Neural crest cell (in vitro differentiated cells): ENCODE measurements around the gene FOXP1. TPM values are rescaled to one million over a fixed set of nuclear protein-coding genes. Genes with fewer than 3 reads are reported as not detected.

Experiments used
- DNase-seq: peaks from one replicate; pipeline ENCODE4 v3.0.0; 2021; ENCODE audit warnings: low read depth, mixed read lengths, low spot score
- H3K27ac Mint-ChIP-seq: one replicate; pipeline ENCODE4 v1.8.0; 2021; ENCODE audit warnings: mild to moderate bottlenecking, mixed read lengths; ENCODE audit not compliant: unreplicated experiment
- H3K27me3 Mint-ChIP-seq: 2 replicates; pipeline ENCODE4 v1.8.0; 2021; ENCODE audit warnings: low read depth, mild to moderate bottlenecking, mixed read lengths
- H3K36me3 Mint-ChIP-seq: 2 replicates; pipeline ENCODE4 v1.8.0; 2021; ENCODE audit warnings: low read depth, mild to moderate bottlenecking, mixed read lengths
- H3K4me1 Mint-ChIP-seq: 2 replicates; pipeline ENCODE4 v1.8.0; 2021; ENCODE audit warnings: mixed read lengths
- H3K4me3 Mint-ChIP-seq: one replicate; pipeline ENCODE4 v1.8.0; 2021; ENCODE audit warnings: mild to moderate bottlenecking, mixed read lengths
- H3K9me3 Mint-ChIP-seq: 2 replicates; pipeline ENCODE4 v1.8.0; 2021; ENCODE audit warnings: mixed read lengths
- total RNA-seq: library from RNA; stranded (reverse); gene quantifications from 2 replicates; pipeline ENCODE4 v1.2.1, GENCODE V29; 2021
- TF ChIP-seq, protein P1 (sequence below): fragments of 200-600 bp; sonication (generic); conservative IDR thresholded peaks from 2 replicates; pipeline ENCODE4 v1.5.0; 2021; ENCODE audit warnings: antibody characterized with exemption, mild to moderate bottlenecking

Gene FOXP1
- total RNA-seq, 1 donor from 2014 or later = 22.8 TPM

- Mint-ChIP-seq H3K27ac (no peak overlapping the region), H3K36me3 (peaks cover 4% of the 10 kb centered on the region), H3K9me3 (no peaks in the 10 kb centered on the region), H3K27me3 (no peaks in the 10 kb centered on the region), H3K4me1 (no peaks in the 10 kb centered on the region), H3K4me3 (no peak overlapping the region)
- DNase-seq = no peak
- TF ChIP-seq, protein P1, sequence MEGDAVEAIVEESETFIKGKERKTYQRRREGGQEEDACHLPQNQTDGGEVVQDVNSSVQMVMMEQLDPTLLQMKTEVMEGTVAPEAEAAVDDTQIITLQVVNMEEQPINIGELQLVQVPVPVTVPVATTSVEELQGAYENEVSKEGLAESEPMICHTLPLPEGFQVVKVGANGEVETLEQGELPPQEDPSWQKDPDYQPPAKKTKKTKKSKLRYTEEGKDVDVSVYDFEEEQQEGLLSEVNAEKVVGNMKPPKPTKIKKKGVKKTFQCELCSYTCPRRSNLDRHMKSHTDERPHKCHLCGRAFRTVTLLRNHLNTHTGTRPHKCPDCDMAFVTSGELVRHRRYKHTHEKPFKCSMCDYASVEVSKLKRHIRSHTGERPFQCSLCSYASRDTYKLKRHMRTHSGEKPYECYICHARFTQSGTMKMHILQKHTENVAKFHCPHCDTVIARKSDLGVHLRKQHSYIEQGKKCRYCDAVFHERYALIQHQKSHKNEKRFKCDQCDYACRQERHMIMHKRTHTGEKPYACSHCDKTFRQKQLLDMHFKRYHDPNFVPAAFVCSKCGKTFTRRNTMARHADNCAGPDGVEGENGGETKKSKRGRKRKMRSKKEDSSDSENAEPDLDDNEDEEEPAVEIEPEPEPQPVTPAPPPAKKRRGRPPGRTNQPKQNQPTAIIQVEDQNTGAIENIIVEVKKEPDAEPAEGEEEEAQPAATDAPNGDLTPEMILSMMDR = no peak
Observed at GRCh38 chr3:71290301-71290700, 293.2 kb downstream of the FOXP1 start.

GRCh38 chr3:71288269-71288930 lies 295.1 kb downstream of the FOXP1 start:
- Mint-ChIP-seq H3K36me3 (no peaks in the 10 kb centered on the region), H3K4me1 (no peaks in the 10 kb centered on the region), H3K27me3 (no peaks in the 10 kb centered on the region), H3K9me3 (no peaks in the 10 kb centered on the region), H3K4me3 (no peak overlapping the region), H3K27ac (no peak overlapping the region)
- no peak for DNase-seq
- TF ChIP-seq, protein P1 = no peak

- no peaks in the 10 kb centered on the region for H3K4me1 Mint-ChIP-seq
- H3K36me3 Mint-ChIP-seq = no peaks in the 10 kb centered on the region
- H3K4me3 Mint-ChIP-seq = no peak overlapping the region
- DNase-seq = no peak
- H3K9me3 Mint-ChIP-seq = no peaks in the 10 kb centered on the region
- TF ChIP-seq, protein P1 = no peak
- no peaks in the 10 kb centered on the region for H3K27me3 Mint-ChIP-seq
- H3K27ac Mint-ChIP-seq = no peak overlapping the region
Observed at GRCh38 chr3:71285086-71285485, 298.4 kb downstream of the FOXP1 start.

DNA sequence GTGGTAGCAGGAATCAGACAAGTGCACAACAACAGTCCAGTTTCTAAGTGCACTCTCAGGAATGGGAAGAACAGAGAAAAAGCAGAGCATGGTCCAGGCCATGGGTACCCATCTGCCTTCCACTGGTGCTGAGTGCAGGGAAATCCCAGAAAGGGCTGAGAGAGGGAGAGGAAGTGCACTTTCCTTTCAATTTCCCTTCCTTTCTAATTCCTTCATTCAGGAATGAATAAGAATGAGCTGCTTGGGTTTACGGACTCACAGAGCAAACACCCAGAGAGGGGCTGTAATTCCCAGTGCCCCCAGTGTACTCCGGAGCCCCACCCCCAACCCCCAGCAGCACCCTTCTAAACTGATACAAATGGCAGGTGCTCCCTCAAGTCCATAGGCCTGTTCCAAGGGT lies 300.6 kb downstream of the FOXP1 start:
- no peaks in the 10 kb centered on the region for H3K9me3 Mint-ChIP-seq
- no peak overlapping the region for H3K4me3 Mint-ChIP-seq
- no peak overlapping the region for H3K27ac Mint-ChIP-seq
- no peaks in the 10 kb centered on the region for H3K36me3 Mint-ChIP-seq
- TF ChIP-seq, protein P1 = no peak
- DNase-seq = no peak
- no peaks in the 10 kb centered on the region for H3K4me1 Mint-ChIP-seq
- no peaks in the 10 kb centered on the region for H3K27me3 Mint-ChIP-seq

DNA sequence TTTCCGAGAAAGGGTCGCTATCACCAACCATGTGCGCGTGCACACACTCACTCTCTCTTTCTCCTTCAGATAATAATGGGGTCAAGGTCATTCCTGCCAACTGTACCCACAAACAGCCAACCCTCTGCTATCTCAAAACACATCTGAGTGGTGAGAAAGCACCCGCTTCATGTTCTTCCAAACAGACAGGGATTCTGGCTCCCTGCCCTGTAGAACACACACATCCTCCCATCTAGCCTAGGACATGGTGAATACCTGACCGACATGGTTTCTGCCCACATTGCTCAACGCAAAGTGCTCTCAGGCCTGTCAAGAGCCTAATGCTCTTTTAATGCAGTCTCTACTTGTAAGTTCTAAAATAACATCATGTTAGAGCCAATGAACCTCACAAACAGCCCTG lies 302.2 kb downstream of the FOXP1 start:
- H3K9me3 Mint-ChIP-seq = no peaks in the 10 kb centered on the region
- no peaks in the 10 kb centered on the region for H3K36me3 Mint-ChIP-seq
- TF ChIP-seq, protein P1 = no peak
- no peak overlapping the region for H3K27ac Mint-ChIP-seq
- no peak for DNase-seq
- H3K27me3 Mint-ChIP-seq = no peaks in the 10 kb centered on the region
- H3K4me1 Mint-ChIP-seq = no peaks in the 10 kb centered on the region
- H3K4me3 Mint-ChIP-seq = no peak overlapping the region
